NCI-H146 treated with DMSO at 0.1 percent for 48 hours (cell line): ENCODE results near the gene SLCO2A1.

Experiments used
- DNase-seq: peaks from one replicate; lab custom pipeline; 2025; ENCODE audit not compliant: unreplicated experiment; lab: John Stamatoyannopoulos, UW

Gene SLCO2A1

GRCh38 chr3:134035836-134036235 lies 6.1 kb upstream of the SLCO2A1 start:
- no peak for DNase-seq

- DNase-seq = no peak
Measured at GRCh38 chr3:134034005-134034785, 4.5 kb upstream of the SLCO2A1 start.

GRCh38 chr3:134033315-134033996 lies 3.7 kb upstream of the SLCO2A1 start:
- DNase-seq = no peak

- DNase-seq = no peak
Measured at GRCh38 chr3:134031348-134031915, 1.7 kb upstream of the SLCO2A1 start.

- peak; percentile 13 for DNase-seq
Measured at GRCh38 chr3:134030379-134031347, 938 bp upstream of the SLCO2A1 start.

GRCh38 chr3:134029256-134029733 lies 430 bp downstream of the SLCO2A1 start:
- no peak for DNase-seq

GRCh38 chr3:134028486-134029255 lies 1.1 kb downstream of the SLCO2A1 start:
- DNase-seq = no peak

- no peak for DNase-seq
Measured at GRCh38 chr3:134027631-134028030, 2.1 kb downstream of the SLCO2A1 start.

- no peak for DNase-seq
Measured at GRCh38 chr3:134020135-134020680, 9.5 kb downstream of the SLCO2A1 start.

GRCh38 chr3:134018850-134019249 lies 10.9 kb downstream of the SLCO2A1 start:
- no peak for DNase-seq

- DNase-seq = no peak
Measured at GRCh38 chr3:134018406-134018805, 11.3 kb downstream of the SLCO2A1 start.

- no peak for DNase-seq
Measured at GRCh38 chr3:134017490-134017889, 12.2 kb downstream of the SLCO2A1 start.

- no peak for DNase-seq
Measured at GRCh38 chr3:134014270-134014669, 15.5 kb downstream of the SLCO2A1 start.

- no peak for DNase-seq
Measured at GRCh38 chr3:134013280-134013679, 16.4 kb downstream of the SLCO2A1 start.

- DNase-seq = no peak
Measured at GRCh38 chr3:134009345-134010000, 20.3 kb downstream of the SLCO2A1 start.

GRCh38 chr3:134008630-134009156 lies 21.0 kb downstream of the SLCO2A1 start:
- no peak for DNase-seq

GRCh38 chr3:134007819-134008218 lies 21.9 kb downstream of the SLCO2A1 start:
- no peak for DNase-seq

- DNase-seq = no peak
Measured at GRCh38 chr3:134004841-134005240, 24.9 kb downstream of the SLCO2A1 start.

GRCh38 chr3:134003066-134003465 lies 26.7 kb downstream of the SLCO2A1 start:
- DNase-seq = no peak
